Measurements from ENCODE around the gene COX18. TPM values are rescaled to one million over a fixed set of nuclear protein-coding genes. Genes with fewer than 3 reads are reported as not detected.

COX18 gene
- total and polyA plus RNA-seq, 12 donors = 8.0 to 22.3 (median 17.6) TPM

DNA sequence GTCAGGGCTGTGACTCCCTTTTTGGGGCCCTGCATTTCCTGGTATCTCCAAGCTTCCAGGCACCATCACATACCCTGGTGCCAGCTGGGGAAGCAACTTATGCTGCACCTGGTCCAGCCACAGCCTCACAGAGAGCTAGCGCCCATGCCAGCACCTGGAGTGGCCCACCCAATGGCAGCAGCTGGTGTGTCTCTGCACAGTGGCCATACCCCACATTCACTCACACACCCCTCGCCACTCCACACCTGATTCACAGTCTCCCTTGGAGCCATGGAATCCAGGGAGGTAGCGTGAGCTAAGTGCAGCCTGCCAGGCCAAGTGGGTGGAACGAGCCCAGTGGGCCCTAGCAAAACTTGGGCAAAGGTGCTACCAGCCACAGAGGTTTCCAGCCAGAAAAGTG, 56.8 kb downstream of the COX18 start:
- TF ChIP-seq, protein P1, sequence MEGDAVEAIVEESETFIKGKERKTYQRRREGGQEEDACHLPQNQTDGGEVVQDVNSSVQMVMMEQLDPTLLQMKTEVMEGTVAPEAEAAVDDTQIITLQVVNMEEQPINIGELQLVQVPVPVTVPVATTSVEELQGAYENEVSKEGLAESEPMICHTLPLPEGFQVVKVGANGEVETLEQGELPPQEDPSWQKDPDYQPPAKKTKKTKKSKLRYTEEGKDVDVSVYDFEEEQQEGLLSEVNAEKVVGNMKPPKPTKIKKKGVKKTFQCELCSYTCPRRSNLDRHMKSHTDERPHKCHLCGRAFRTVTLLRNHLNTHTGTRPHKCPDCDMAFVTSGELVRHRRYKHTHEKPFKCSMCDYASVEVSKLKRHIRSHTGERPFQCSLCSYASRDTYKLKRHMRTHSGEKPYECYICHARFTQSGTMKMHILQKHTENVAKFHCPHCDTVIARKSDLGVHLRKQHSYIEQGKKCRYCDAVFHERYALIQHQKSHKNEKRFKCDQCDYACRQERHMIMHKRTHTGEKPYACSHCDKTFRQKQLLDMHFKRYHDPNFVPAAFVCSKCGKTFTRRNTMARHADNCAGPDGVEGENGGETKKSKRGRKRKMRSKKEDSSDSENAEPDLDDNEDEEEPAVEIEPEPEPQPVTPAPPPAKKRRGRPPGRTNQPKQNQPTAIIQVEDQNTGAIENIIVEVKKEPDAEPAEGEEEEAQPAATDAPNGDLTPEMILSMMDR (IDR thresholded peaks at IDR 0.05) = no peak
- Histone ChIP-seq H3K4me1 (no peaks in the 10 kb centered on the region), H3K36me3 (no peaks in the 10 kb centered on the region), H3K9me3 (peaks cover 0 to 9% (median 0%) of the 10 kb centered on the region in 11 donors), H3K27me3 (no peaks in the 10 kb centered on the region), H3K4me3 (no peak overlapping the region), H3K27ac (no peak overlapping the region)
- ATAC-seq (no peak), DNase-seq (no peak)
- intact Hi-C loops (cut with DNase I) = loop anchor here in 2 of 10 donors (10.0 kb wide), 2 partner anchors 308 to 508 kb away; no protein-coding TSS in a partner anchor
- WGBS, 2 donors = 86 to 91% methylated on average over 4 of the region's 4 CpGs

DNA sequence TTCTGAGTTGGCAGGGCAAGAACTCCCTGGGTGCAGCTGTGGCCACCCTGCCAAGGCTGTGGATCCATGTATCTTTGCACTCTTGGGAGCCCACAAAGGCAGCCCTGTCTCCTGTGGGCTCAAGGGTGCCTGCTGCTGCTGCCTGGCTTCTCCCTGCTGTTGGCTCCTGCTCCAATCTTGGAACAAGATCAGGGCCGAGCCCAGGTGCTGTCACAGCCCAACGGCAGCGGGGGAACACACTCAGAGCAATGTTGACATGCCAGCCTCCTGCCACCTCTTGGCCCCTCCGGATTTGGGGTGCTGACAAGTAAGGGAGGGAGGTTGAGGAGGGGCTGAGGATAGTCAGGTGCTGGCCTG, 57.9 kb downstream of the COX18 start:
- no peak for ATAC-seq
- Histone ChIP-seq H3K9me3 (peaks cover 0 to 9% (median 0%) of the 10 kb centered on the region in 11 donors), H3K4me3 (no peak overlapping the region), H3K27ac (no peak overlapping the region), H3K27me3 (no peaks in the 10 kb centered on the region), H3K4me1 (no peaks in the 10 kb centered on the region), H3K36me3 (no peaks in the 10 kb centered on the region)
- intact Hi-C loops (cut with DNase I) = loop anchor here in 2 of 10 donors (10.0 kb wide), 2 partner anchors 307 to 507 kb away; no protein-coding TSS in a partner anchor
- no peak for DNase-seq
- TF ChIP-seq, protein P1 (IDR thresholded peaks at IDR 0.05) = no peak
- WGBS, 2 donors = 86 to 89% methylated on average over 4 of the region's 4 CpGs

GRCh38 chr4:73010789-73011628, 58.5 kb downstream of the COX18 start:
- no peaks in the 10 kb centered on the region for H3K4me1 ChIP-seq
- TF ChIP-seq, protein P1 (IDR thresholded peaks at IDR 0.05) = no peak
- peaks cover 0 to 9% (median 0%) of the 10 kb centered on the region in 11 donors for H3K9me3 ChIP-seq
- intact Hi-C loops (cut with DNase I) = loop anchor here in 2 of 10 donors (10.0 kb wide), 2 partner anchors 306 to 506 kb away; no protein-coding TSS in a partner anchor
- DNase-seq (no peak), ATAC-seq (no peak)
- H3K36me3 ChIP-seq = no peaks in the 10 kb centered on the region
- no peaks in the 10 kb centered on the region for H3K27me3 ChIP-seq
- no peak overlapping the region for H3K4me3 ChIP-seq
- H3K27ac ChIP-seq = no peak overlapping the region
- 87 to 95% methylated on average over 4 of the region's 4 CpGs for WGBS, 2 donors

- no peak for ATAC-seq
- Histone ChIP-seq H3K27me3 (peaks cover 0 to 4% (median 0%) of the 10 kb centered on the region in 7 donors), H3K36me3 (no peaks in the 10 kb centered on the region), H3K27ac (no peak overlapping the region), H3K4me1 (no peaks in the 10 kb centered on the region), H3K4me3 (no peak overlapping the region), H3K9me3 (peaks cover 0 to 9% (median 0%) of the 10 kb centered on the region in 11 donors)
- intact Hi-C loops (cut with DNase I) = no loop called here
- no peak for DNase-seq
- TF ChIP-seq, protein P1 (IDR thresholded peaks at IDR 0.05) = no peak
- 94 to 100% methylated on average over 1 of the region's 1 CpG for WGBS, 2 donors
Observed at GRCh38 chr4:73007526-73008100, 61.9 kb downstream of the COX18 start.

All from heart right ventricle (tissue), 16 donors.